ENCODE data around the gene NDUFA13. TPM values are rescaled to one million over a fixed set of nuclear protein-coding genes. Genes with fewer than 3 reads are reported as not detected.

NDUFA13 gene
- total and polyA plus RNA-seq, 11 donors: 101 to 1,476 (median 960) TPM

GRCh38 chr19:19534556-19535265, 18.7 kb downstream of the NDUFA13 start:
- Histone ChIP-seq H3K9me3 (no peaks in the 10 kb centered on the region), H3K4me1 (peaks cover 4 to 26% (median 14%) of the 10 kb centered on the region in 12 donors), H3K27me3 (peaks cover 0 to 27% (median 13%) of the 10 kb centered on the region in 9 donors), H3K4me3 (no peak overlapping the region), H3K36me3 (peaks cover 0 to 5% (median 0%) of the 10 kb centered on the region in 9 donors), H3K27ac (no peak overlapping the region)
- ATAC-seq: no peak
- intact Hi-C loops (cut with DNase I): loop anchor here in 9 of 10 donors (2.0 to 10.0 kb wide), 8 partner anchors 108 to 740 kb away; partner anchors contain the start of gene GMIP (in 4 of the 9)
- 83 to 91% (median 88%) methylated on average over 21 to 27 of the region's 27 CpGs for WGBS, 4 donors
- no peak for DNase-seq
- no peak for TF ChIP-seq CTCF (IDR thresholded peaks at IDR 0.05)
- TF ChIP-seq POLR2A (IDR thresholded peaks at IDR 0.05): no peak

DNA sequence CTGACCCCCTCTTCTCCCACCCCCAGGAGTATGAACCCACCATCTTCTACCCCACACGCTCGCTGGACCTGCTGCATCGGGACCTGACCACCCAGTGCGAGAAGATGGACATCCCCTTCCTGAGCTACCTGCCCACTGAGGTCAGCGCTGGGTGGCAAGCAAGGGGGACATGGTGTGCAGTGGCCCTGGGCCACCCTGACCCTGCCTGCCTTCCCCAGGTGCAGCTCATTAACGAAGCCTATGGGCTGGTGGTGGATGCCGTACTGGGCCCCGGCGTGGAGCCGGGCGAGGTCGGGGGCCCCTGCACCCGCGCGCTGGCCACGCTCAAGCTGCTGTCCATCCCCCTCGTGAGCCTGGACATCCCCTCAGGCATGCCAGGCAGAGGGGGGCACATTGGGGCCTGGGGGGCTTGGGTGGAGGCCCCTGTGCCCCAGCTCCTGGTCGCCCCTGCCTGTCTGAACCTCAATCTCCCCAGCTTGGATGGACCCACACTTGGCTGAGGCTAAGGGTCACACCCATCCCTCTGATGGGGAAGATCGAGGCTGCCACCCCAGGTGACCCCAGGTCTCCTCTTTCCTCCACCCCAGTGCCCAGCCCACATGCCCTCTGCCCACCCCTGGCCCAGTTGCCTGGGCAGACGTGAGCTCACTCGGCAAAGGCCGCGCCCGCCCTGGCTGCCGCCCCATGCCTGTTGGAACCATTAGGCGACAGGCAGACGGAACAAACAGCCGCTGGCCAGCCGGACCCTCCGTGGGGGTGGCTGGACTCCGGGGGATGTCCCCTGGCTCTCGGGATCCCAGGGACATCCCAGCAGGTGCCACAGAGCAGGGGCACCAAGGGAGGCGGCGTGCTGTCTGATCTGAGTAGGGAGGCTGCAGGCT, 19.5 kb downstream of the NDUFA13 start:
- ATAC-seq (no peak), DNase-seq (no peak)
- WGBS, 4 donors: 87 to 94% (median 90%) methylated on average over 22 to 34 of the region's 34 CpGs
- H3K27me3 ChIP-seq: peaks cover 2 to 32% (median 18%) of the 10 kb centered on the region in 9 donors
- H3K4me1 ChIP-seq: peaks cover 4 to 32% (median 16%) of the 10 kb centered on the region in 12 donors
- H3K9me3 ChIP-seq: no peaks in the 10 kb centered on the region
- H3K36me3 ChIP-seq: peaks cover 0 to 5% (median 0%) of the 10 kb centered on the region in 9 donors
- no peak for TF ChIP-seq CTCF (IDR thresholded peaks at IDR 0.05)
- no peak for TF ChIP-seq POLR2A (IDR thresholded peaks at IDR 0.05)
- H3K4me3 ChIP-seq: no peak overlapping the region
- intact Hi-C loops (cut with DNase I): loop anchor here in 6 of 10 donors (2.0 to 10.0 kb wide), 4 partner anchors 107 to 739 kb away; partner anchors contain the start of gene GMIP (in 1 of the 6)
- H3K27ac ChIP-seq: no peak overlapping the region

DNA sequence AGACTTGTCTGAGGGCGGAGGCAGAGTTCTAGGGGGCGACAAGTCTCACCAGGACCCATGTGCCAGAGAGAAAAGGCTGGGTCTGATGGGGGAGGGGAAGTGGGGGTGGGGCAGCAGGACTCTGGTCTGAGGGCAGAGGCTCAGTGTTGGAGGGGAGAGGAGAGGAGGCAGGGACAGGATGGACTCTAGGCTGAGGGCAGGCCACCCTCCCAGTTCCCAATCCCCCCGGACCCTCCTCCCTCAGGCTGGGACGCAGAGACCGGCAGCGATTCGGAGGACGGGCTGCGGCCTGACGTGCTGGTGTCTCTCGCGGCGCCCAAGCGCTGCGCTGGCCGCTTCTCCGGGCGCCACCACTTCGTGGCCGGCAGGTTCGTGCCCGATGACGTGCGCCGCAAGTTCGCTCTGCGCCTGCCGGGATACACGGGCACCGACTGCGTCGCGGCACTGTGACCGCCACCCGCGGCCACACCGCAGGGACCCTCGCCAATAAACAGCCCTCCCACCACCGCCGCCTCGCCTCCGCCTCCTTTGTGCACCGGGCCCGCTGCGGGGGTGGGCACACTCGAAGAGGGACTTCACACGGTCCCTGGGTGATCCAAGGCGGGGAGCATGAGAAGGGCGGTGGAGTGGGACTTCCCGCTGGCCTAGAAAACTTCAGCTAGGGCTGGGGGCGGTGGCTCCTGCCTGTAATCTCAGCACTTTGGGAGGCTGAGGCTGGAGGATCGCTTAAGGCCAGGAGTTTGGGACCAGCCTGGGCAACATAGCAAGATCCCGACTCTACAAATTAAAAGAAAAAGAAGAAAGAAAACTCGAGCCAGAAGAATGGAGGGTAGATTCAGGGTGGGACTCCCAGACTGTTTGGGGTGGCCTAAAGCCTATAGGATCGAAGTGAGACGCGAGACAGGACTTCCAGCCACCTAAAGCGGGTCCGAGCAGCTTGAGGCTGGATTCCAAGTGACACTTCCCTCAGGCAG, 21.3 kb downstream of the NDUFA13 start:
- Histone ChIP-seq H3K4me3 (peak overlapping the region in 6 of 12 donors; percentile 25 to 52 (median 42)), H3K27ac (no peak overlapping the region), H3K27me3 (peaks cover 12 to 47% (median 23%) of the 10 kb centered on the region in 9 donors), H3K36me3 (peaks cover 0 to 5% (median 0%) of the 10 kb centered on the region in 9 donors), H3K4me1 (peaks cover 4 to 36% (median 16%) of the 10 kb centered on the region in 12 donors), H3K9me3 (no peaks in the 10 kb centered on the region)
- TF ChIP-seq POLR2A (IDR thresholded peaks at IDR 0.05) (no peak), CTCF (IDR thresholded peaks at IDR 0.05) (no peak)
- WGBS, 4 donors: 41 to 64% (median 43%) methylated on average over 30 to 59 of the region's 59 CpGs
- DNase-seq: no peak
- intact Hi-C loops (cut with DNase I): loop anchor here in 5 of 10 donors (10.0 kb wide), 3 partner anchors 397 to 737 kb away; no protein-coding TSS in a partner anchor
- ATAC-seq: no peak

Measured in heart left ventricle (tissue), 16 donors.